Neural progenitor cell (in vitro differentiated cells): ENCODE results near the gene SNTG2. TPM values are rescaled to one million over a fixed set of nuclear protein-coding genes. Genes with fewer than 3 reads are reported as not detected.

Experiments
- DNase-seq: peaks from one replicate; pipeline ENCODE4 v3.0.0-alpha.2; 2016; ENCODE audit warnings: low spot score
- H2AFZ ChIP-seq: fragments of 200-600 bp; sonication (generic); replicated peaks from 2 replicates; pipeline ENCODE4 v1.6.1; 2016; ENCODE audit warnings: antibody characterized with exemption
- H3F3A ChIP-seq: fragments of 200-600 bp; sonication (generic); 2 replicates; pipeline ENCODE4 v1.6.1; 2016; ENCODE audit warnings: antibody characterized with exemption, low read depth
- H3K27ac ChIP-seq: fragments of 200-600 bp; sonication (generic); 2 replicates; pipeline ENCODE4 v1.5.1; 2016; ENCODE audit warnings: mild to moderate bottlenecking
- H3K27me3 ChIP-seq: fragments of 200-600 bp; sonication (generic); 2 replicates; pipeline ENCODE4 v1.6.1; 2016; ENCODE audit warnings: mild to moderate bottlenecking, moderate library complexity
- H3K36me3 ChIP-seq: fragments of 200-600 bp; sonication (generic); 2 replicates; pipeline ENCODE4 v1.5.1; 2016
- H3K4me1 ChIP-seq: fragments of 200-600 bp; sonication (generic); 2 replicates; pipeline ENCODE4 v1.6.1; 2016; ENCODE audit warnings: mixed run types
- H3K4me2 ChIP-seq: fragments of 200-600 bp; sonication (generic); 2 replicates; pipeline ENCODE4 v1.6.1; 2016
- H3K4me3 ChIP-seq: fragments of 200-600 bp; sonication (generic); 2 replicates; pipeline ENCODE4 v1.5.1; 2016
- H3K79me2 ChIP-seq: fragments of 200-600 bp; sonication (generic); 2 replicates; pipeline ENCODE4 v1.6.1; 2016; ENCODE audit warnings: low read depth
- H3K9ac ChIP-seq: fragments of 200-600 bp; sonication (generic); 2 replicates; pipeline ENCODE4 v1.6.1; 2016
- H3K9me3 ChIP-seq: fragments of 200-600 bp; sonication (generic); 2 replicates; pipeline ENCODE4 v1.5.1; 2016; ENCODE audit warnings: low read depth
- H4K20me1 ChIP-seq: fragments of 200-600 bp; sonication (generic); 2 replicates; pipeline ENCODE4 v1.6.1; 2016; ENCODE audit warnings: low read depth
- H3K27ac Mint-ChIP-seq: 3 replicates; pipeline ENCODE4 v1.8.0; 2021; ENCODE audit warnings: mixed read lengths
- H3K27me3 Mint-ChIP-seq: 2 replicates; pipeline ENCODE4 v1.8.0; 2022; ENCODE audit warnings: low read depth, mild to moderate bottlenecking, inconsistent platforms, moderate library complexity, mixed read lengths; ENCODE audit not compliant: insufficient read depth
- H3K36me3 Mint-ChIP-seq: 3 replicates; pipeline ENCODE4 v1.8.0; 2021; ENCODE audit warnings: mixed read lengths
- H3K4me1 Mint-ChIP-seq: 3 replicates; pipeline ENCODE4 v1.8.0; 2021; ENCODE audit warnings: mixed read lengths
- H3K4me3 Mint-ChIP-seq: 3 replicates; pipeline ENCODE4 v1.8.0; 2021; ENCODE audit warnings: mild to moderate bottlenecking, moderate library complexity, mixed read lengths
- H3K9me3 Mint-ChIP-seq: 3 replicates; pipeline ENCODE4 v1.8.0; 2020; ENCODE audit warnings: mixed read lengths
- EZH2 ChIP-seq: fragments of 200-600 bp; sonication (generic); IDR thresholded peaks from 2 replicates; pipeline ENCODE4 v1.6.1; 2017; ENCODE audit warnings: antibody characterized with exemption, mild to moderate bottlenecking, moderate library complexity
- EZH2phosphoT487 ChIP-seq: fragments of 200-600 bp; sonication (generic); IDR thresholded peaks from 2 replicates; pipeline ENCODE4 v1.6.1; 2017; ENCODE audit warnings: antibody characterized with exemption
- total RNA-seq: library from RNA; depleted of rRNA; stranded (reverse); fragments of >200 nt; gene quantifications from 2 replicates; pipeline ENCODE4 v1.2.3, GENCODE V29; 2015; ENCODE audit warnings: low replicate concordance
- TF ChIP-seq, protein P1 (sequence below): fragments of 200-600 bp; sonication (generic); IDR thresholded peaks from 2 replicates; pipeline ENCODE4 v1.5.1; 2017; ENCODE audit warnings: antibody characterized with exemption, mild to moderate bottlenecking

SNTG2 gene
- total RNA-seq, 1 donor from 2014 or later: 1.1 TPM

DNA sequence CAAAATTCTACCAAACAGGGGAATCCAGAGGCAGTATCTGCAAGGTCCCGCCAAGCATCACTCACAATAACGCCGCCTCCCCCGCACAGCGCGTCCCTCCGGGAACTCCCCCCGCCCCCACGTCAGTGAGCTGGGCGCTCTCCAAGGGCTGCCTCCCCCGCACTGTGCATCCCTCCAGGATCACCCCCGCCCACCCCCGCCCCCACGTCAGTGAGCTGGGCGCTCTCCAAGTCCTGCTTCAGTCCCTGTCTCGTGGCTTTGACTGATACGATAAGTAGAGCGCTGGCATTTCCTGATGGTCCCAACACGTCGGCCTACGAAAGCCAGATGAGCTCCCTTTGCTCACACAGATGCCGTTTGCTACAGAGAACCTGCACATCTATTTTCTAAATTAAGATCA, 331.9 kb downstream of the SNTG2 start:
- H4K20me1 ChIP-seq: no peaks in the 10 kb centered on the region
- Mint-ChIP-seq H3K27ac (peak overlapping the region; percentile 57), H3K27me3 (peaks cover 8% of the 10 kb centered on the region), H3K4me3 (no peak overlapping the region), H3K9me3 (peaks cover 2% of the 10 kb centered on the region), H3K4me1 (peaks cover 11% of the 10 kb centered on the region), H3K36me3 (no peaks in the 10 kb centered on the region)
- H3K27ac ChIP-seq: no peak overlapping the region
- H3K4me3 ChIP-seq: no peak overlapping the region
- no peaks in the 10 kb centered on the region for H3K9me3 ChIP-seq
- H3K4me1 ChIP-seq: no peaks in the 10 kb centered on the region
- H3K9ac ChIP-seq: no peak overlapping the region
- no peaks in the 10 kb centered on the region for H3K36me3 ChIP-seq
- H3K79me2 ChIP-seq: no peaks in the 10 kb centered on the region
- DNase-seq: peak; percentile 41
- H3F3A ChIP-seq: no peaks in the 10 kb centered on the region
- TF ChIP-seq EZH2phosphoT487 (no peak), EZH2 (no peak)
- TF ChIP-seq, protein P1, sequence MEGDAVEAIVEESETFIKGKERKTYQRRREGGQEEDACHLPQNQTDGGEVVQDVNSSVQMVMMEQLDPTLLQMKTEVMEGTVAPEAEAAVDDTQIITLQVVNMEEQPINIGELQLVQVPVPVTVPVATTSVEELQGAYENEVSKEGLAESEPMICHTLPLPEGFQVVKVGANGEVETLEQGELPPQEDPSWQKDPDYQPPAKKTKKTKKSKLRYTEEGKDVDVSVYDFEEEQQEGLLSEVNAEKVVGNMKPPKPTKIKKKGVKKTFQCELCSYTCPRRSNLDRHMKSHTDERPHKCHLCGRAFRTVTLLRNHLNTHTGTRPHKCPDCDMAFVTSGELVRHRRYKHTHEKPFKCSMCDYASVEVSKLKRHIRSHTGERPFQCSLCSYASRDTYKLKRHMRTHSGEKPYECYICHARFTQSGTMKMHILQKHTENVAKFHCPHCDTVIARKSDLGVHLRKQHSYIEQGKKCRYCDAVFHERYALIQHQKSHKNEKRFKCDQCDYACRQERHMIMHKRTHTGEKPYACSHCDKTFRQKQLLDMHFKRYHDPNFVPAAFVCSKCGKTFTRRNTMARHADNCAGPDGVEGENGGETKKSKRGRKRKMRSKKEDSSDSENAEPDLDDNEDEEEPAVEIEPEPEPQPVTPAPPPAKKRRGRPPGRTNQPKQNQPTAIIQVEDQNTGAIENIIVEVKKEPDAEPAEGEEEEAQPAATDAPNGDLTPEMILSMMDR: no peak
- no peaks in the 10 kb centered on the region for H3K27me3 ChIP-seq
- H3K4me2 ChIP-seq: no peak overlapping the region
- no peak overlapping the region for H2AFZ ChIP-seq

DNA sequence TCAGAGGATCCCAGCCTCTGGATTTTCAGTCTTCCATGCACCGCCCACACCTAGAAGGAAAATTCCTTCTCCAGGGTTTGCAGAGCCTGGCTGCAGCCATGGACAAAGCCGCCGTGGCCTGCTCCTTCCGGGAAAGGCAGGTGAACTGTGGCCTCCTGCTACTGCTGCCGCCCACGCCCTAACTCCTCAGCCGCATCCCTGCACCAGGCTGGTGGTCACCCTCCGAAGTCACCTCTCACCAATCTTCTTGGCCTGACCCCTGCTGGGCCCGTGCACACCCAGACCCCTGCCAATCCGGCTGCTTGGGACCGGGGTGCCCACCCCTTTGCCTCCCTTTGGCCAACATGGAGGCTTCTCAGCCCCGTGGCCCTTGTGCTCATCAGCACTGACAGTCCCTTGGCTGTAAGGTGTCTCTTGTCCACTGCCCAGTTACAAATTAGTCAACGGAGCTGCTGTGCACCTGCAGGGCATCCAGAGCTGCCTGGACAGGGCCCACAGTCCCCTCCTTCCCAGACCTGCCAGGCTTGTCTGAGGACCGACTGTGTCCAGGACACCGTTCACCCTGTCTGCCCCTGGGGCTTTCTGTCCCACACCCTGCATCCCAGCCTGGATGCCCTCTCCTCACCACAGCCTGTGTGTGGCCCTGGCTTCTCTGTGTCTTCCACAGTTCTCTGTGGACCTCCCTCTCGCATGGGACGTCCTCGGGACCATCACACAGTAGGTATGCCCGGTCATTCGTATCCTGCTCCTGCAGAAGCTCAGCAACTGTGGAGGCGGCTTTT, 332.6 kb downstream of the SNTG2 start:
- Histone ChIP-seq H3K27ac (no peak overlapping the region), H3K79me2 (no peaks in the 10 kb centered on the region), H3K9ac (no peak overlapping the region), H3K36me3 (no peaks in the 10 kb centered on the region), H3K4me2 (no peak overlapping the region), H2AFZ (no peak overlapping the region), H3K9me3 (no peaks in the 10 kb centered on the region), H3K4me3 (no peak overlapping the region), H4K20me1 (no peaks in the 10 kb centered on the region), H3K27me3 (no peaks in the 10 kb centered on the region), H3F3A (no peaks in the 10 kb centered on the region), H3K4me1 (no peaks in the 10 kb centered on the region)
- H3K4me1 Mint-ChIP-seq: peaks cover 11% of the 10 kb centered on the region
- DNase-seq: no peak
- TF ChIP-seq EZH2 (no peak), EZH2phosphoT487 (no peak)
- TF ChIP-seq, protein P1: no peak
- no peaks in the 10 kb centered on the region for H3K36me3 Mint-ChIP-seq
- H3K27ac Mint-ChIP-seq: no peak overlapping the region
- H3K9me3 Mint-ChIP-seq: peaks cover 2% of the 10 kb centered on the region
- H3K4me3 Mint-ChIP-seq: no peak overlapping the region
- H3K27me3 Mint-ChIP-seq: peaks cover 8% of the 10 kb centered on the region

DNA sequence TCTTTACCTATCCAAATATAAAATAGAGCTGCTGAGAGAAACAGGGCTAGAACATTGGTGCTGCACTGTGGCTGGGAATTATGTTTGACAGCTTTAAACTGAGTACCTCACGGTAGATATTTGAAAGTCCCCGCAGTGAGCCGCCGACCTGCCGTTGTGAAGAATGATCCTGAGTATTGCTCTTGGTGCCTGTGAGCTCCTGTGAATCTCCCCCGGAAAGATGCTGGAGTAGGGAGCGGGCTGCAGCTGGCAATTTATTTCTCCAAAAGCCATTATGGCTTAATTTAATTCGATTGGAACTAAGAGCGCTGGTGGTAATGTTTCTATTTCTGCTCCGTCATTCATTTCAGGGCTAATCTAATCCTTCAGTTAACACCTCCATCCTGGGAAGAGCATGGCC, 333.2 kb downstream of the SNTG2 start:
- H3K4me3 ChIP-seq: no peak overlapping the region
- H3K4me1 ChIP-seq: no peaks in the 10 kb centered on the region
- Mint-ChIP-seq H3K36me3 (no peaks in the 10 kb centered on the region), H3K9me3 (peaks cover 2% of the 10 kb centered on the region), H3K4me1 (peaks cover 11% of the 10 kb centered on the region), H3K4me3 (no peak overlapping the region), H3K27me3 (peaks cover 8% of the 10 kb centered on the region), H3K27ac (no peak overlapping the region)
- no peaks in the 10 kb centered on the region for H3F3A ChIP-seq
- H3K36me3 ChIP-seq: no peaks in the 10 kb centered on the region
- no peak overlapping the region for H3K4me2 ChIP-seq
- no peak for DNase-seq
- H3K9me3 ChIP-seq: no peaks in the 10 kb centered on the region
- H3K9ac ChIP-seq: no peak overlapping the region
- no peaks in the 10 kb centered on the region for H3K27me3 ChIP-seq
- no peak overlapping the region for H3K27ac ChIP-seq
- no peaks in the 10 kb centered on the region for H3K79me2 ChIP-seq
- H4K20me1 ChIP-seq: no peaks in the 10 kb centered on the region
- TF ChIP-seq EZH2phosphoT487 (no peak), EZH2 (no peak)
- TF ChIP-seq, protein P1: no peak
- no peak overlapping the region for H2AFZ ChIP-seq
